ENCODE results near the gene DTX4.

DNA sequence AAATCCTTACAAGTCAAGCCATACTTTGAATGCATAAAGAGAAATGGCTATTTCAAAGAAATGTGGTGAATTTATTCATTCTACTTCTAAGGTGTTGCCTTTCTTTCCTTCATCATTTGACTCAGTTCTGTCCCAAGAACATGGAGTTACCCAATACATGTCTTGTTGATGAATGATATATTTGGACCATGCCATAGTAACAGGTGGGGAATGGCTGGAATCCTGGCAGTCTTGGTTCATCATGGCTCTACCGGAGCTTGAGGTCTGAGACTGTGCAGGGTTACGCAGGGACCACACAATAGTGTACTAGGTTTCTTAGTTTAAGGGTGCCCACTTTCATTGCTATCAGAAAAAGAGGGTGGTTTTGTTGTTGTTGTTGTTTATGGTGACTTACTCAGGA, 81.1 kb downstream of the DTX4 start:
- no peak for TF ChIP-seq POLR2AphosphoS5 (IDR thresholded peaks at IDR 0.05; ENCODE audit: low read depth, low read length)
- TF ChIP-seq, protein P1, sequence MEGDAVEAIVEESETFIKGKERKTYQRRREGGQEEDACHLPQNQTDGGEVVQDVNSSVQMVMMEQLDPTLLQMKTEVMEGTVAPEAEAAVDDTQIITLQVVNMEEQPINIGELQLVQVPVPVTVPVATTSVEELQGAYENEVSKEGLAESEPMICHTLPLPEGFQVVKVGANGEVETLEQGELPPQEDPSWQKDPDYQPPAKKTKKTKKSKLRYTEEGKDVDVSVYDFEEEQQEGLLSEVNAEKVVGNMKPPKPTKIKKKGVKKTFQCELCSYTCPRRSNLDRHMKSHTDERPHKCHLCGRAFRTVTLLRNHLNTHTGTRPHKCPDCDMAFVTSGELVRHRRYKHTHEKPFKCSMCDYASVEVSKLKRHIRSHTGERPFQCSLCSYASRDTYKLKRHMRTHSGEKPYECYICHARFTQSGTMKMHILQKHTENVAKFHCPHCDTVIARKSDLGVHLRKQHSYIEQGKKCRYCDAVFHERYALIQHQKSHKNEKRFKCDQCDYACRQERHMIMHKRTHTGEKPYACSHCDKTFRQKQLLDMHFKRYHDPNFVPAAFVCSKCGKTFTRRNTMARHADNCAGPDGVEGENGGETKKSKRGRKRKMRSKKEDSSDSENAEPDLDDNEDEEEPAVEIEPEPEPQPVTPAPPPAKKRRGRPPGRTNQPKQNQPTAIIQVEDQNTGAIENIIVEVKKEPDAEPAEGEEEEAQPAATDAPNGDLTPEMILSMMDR (IDR thresholded peaks at IDR 0.05), result no peak
